Loucy (cell line): ENCODE data around the gene BORCS6.

Source experiments
- CTCF ChIP-seq: fragments of 200-600 bp; sonication (generic); conservative IDR thresholded peaks from 2 replicates; pipeline ENCODE4 v1.5.1; 2014; ENCODE audit warnings: mild to moderate bottlenecking, antibody characterized with exemption, low read length
- EZH2phosphoT487 ChIP-seq: fragments of 200-600 bp; IDR thresholded peaks from 2 replicates; pipeline ENCODE4 v1.6.1; 2018; ENCODE audit warnings: antibody characterized with exemption, mild to moderate bottlenecking, moderate library complexity, borderline replicate concordance

- TF ChIP-seq CTCF (no peak), EZH2phosphoT487 (no peak)
Measured at GRCh38 chr17:8222630-8223355, 32.8 kb upstream of the BORCS6 start.
